Measurements from ENCODE around the gene UGT1A7.

DNA sequence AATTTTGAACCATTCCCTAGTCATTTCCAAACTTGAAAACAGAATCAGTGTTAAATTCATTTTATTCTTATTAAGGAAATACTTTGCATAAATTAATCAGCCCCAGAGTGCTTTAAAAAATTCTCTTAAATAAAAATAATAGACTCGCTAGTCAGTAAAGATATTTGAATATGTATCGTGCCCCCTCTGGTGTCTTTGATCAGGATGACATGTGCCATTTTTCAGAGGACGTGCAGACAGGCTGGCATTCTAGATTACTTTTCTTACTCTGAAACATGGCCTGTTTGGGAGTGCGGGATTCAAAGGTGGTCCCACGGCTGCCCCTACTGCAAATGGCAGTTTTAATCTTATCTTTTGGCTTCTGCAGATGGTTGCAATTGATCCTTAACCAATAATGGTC is 90.9 kb downstream of the UGT1A7 start:
- no peak for TF ChIP-seq CTCF (IDR thresholded peaks at IDR 0.05)
- no peak for TF ChIP-seq ZFX (IDR thresholded peaks at IDR 0.05; ENCODE audit: borderline replicate concordance)

Measured in 22Rv1 (cell line).